GM12891 (cell line): ENCODE data around the gene SHC3.

Experiments
- POLR2A ChIP-seq: IDR thresholded peaks from 2 replicates; pipeline ENCODE4 v1.6.1; 2011; ENCODE audit warnings: low read depth, low read length, control low read depth
- POLR2AphosphoS5 ChIP-seq: IDR thresholded peaks from 2 replicates; pipeline ENCODE4 v1.6.1; 2011; ENCODE audit warnings: low read depth, low read length, control low read depth
- SPI1 ChIP-seq: IDR thresholded peaks from 2 replicates; pipeline ENCODE4 v1.6.1; 2011; ENCODE audit warnings: low read depth, low read length, control low read depth
- TAF1 ChIP-seq: IDR thresholded peaks from 2 replicates; pipeline ENCODE4 v1.6.1; 2011; ENCODE audit warnings: low read depth, low read length, control low read depth

GRCh38 chr9:89187950-89188349, 9.3 kb upstream of the SHC3 start:
- no peak for TF ChIP-seq POLR2A
- no peak for TF ChIP-seq TAF1
- no peak for TF ChIP-seq POLR2AphosphoS5
- no peak for TF ChIP-seq SPI1
